Effector memory CD4-positive, alpha-beta T cell (primary cell): Measurements from ENCODE around the gene CYLD.

Experiments used
- DNase-seq, 3 donors: peaks; one replicate each; pipeline ENCODE4 v3.0.0-alpha.2; 2020
- H3K27ac ChIP-seq: 2 replicates; pipeline ENCODE4 v1.7.0; 2013; ENCODE audit warnings: mild to moderate bottlenecking, low read length, moderate library complexity; ENCODE audit not compliant: insufficient read depth, poor library complexity, severe bottlenecking
- H3K27me3 ChIP-seq: replicated peaks from 2 replicates; pipeline ENCODE4 v1.7.0; 2013; ENCODE audit warnings: mild to moderate bottlenecking, low read length; ENCODE audit not compliant: insufficient read depth, control insufficient read depth, poor library complexity, severe bottlenecking
- H3K36me3 ChIP-seq: 2 replicates; pipeline ENCODE4 v1.7.0; 2013; ENCODE audit warnings: mild to moderate bottlenecking, low read length, moderate library complexity; ENCODE audit not compliant: control insufficient read depth, insufficient read depth
- H3K4me1 ChIP-seq: 2 replicates; pipeline ENCODE4 v1.7.0; 2013; ENCODE audit warnings: low read length, mild to moderate bottlenecking; ENCODE audit not compliant: control insufficient read depth, insufficient read depth, poor library complexity, severe bottlenecking
- H3K4me3 ChIP-seq: 2 replicates; pipeline ENCODE4 v1.7.0; 2013; ENCODE audit warnings: low read length, low read depth, mild to moderate bottlenecking; ENCODE audit not compliant: insufficient read depth, poor library complexity, severe bottlenecking
- H3K9me3 ChIP-seq: 2 replicates; pipeline ENCODE4 v1.7.0; 2013; ENCODE audit warnings: mild to moderate bottlenecking, low read length, moderate library complexity; ENCODE audit not compliant: control insufficient read depth

Gene CYLD

DNA sequence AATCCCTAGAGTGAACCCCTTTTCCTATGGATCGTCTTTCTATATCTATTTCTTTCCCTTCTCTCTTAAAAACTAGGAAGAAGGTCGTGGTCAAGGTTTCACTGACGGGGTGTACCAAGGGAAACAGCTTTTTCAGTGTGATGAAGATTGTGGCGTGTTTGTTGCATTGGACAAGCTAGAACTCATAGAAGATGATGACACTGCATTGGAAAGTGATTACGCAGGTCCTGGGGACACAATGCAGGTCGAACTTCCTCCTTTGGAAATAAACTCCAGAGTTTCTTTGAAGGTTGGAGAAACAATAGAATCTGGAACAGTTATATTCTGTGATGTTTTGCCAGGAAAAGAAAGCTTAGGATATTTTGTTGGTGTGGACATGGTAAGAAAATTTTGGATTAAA is 9.6 kb downstream of the CYLD start:
- no peaks in the 10 kb centered on the region for H3K27me3 ChIP-seq
- H3K4me3 ChIP-seq = no peak overlapping the region
- H3K27ac ChIP-seq = peak overlapping the region; percentile 35
- H3K9me3 ChIP-seq = no peaks in the 10 kb centered on the region
- peaks cover 51% of the 10 kb centered on the region for H3K36me3 ChIP-seq
- no peak for DNase-seq
- H3K4me1 ChIP-seq = peaks cover 50% of the 10 kb centered on the region

DNA sequence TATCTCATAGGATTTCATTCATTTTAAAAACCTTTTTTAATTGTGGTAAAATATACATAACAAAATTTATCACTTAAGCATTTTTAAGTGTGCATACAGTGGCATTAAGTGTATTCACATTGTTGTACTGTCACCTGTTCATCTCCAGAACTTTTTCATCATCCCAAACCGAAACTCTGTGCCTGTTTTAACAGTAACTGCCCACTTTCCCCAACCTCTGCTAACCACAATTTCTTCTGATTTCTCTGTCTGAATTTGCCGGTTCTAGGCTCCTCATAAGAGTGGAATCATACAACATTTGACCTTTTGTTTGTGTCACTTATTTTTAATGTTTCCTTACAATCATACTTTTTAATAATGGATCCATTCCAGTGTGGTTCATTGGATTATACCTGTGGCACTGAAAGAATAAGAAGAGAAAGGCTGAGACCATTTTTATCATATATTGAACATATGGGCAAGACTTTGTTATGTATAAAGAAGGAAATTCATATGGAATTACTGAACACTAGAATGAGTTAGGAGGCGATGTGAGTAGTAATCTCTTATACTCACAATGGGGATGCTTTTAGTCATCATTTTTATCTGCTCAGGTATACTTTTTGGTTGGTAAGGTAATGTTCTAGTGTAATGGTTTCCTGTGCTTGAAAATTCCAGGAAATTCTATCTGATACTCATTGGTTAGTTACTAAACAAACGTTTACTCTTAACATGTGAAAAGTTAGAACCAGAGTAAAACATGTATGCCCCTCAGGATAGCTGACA is 10.8 kb downstream of the CYLD start:
- H3K27ac ChIP-seq = no peak overlapping the region
- H3K4me3 ChIP-seq = no peak overlapping the region
- H3K9me3 ChIP-seq = no peaks in the 10 kb centered on the region
- H3K4me1 ChIP-seq = peaks cover 54% of the 10 kb centered on the region
- peaks cover 60% of the 10 kb centered on the region for H3K36me3 ChIP-seq
- DNase-seq = no peak
- no peaks in the 10 kb centered on the region for H3K27me3 ChIP-seq

- H3K27me3 ChIP-seq = no peaks in the 10 kb centered on the region
- no peak overlapping the region for H3K27ac ChIP-seq
- H3K36me3 ChIP-seq = peaks cover 75% of the 10 kb centered on the region
- H3K4me1 ChIP-seq = peaks cover 43% of the 10 kb centered on the region
- no peak for DNase-seq
- H3K9me3 ChIP-seq = no peaks in the 10 kb centered on the region
- no peak overlapping the region for H3K4me3 ChIP-seq
Measured at GRCh38 chr16:50756473-50756872, 14.6 kb downstream of the CYLD start.

GRCh38 chr16:50761267-50761666 is 19.4 kb downstream of the CYLD start:
- DNase-seq = no peak
- Histone ChIP-seq H3K4me1 (peaks cover 45% of the 10 kb centered on the region), H3K9me3 (no peaks in the 10 kb centered on the region), H3K27ac (no peak overlapping the region), H3K4me3 (no peak overlapping the region), H3K27me3 (no peaks in the 10 kb centered on the region), H3K36me3 (peaks cover 63% of the 10 kb centered on the region)

GRCh38 chr16:50762241-50762640 is 20.4 kb downstream of the CYLD start:
- Histone ChIP-seq H3K27me3 (no peaks in the 10 kb centered on the region), H3K27ac (no peak overlapping the region), H3K4me3 (no peak overlapping the region), H3K36me3 (peaks cover 58% of the 10 kb centered on the region), H3K4me1 (peaks cover 40% of the 10 kb centered on the region), H3K9me3 (no peaks in the 10 kb centered on the region)
- DNase-seq = no peak

- H3K4me1 ChIP-seq = peaks cover 37% of the 10 kb centered on the region
- H3K27me3 ChIP-seq = no peaks in the 10 kb centered on the region
- no peaks in the 10 kb centered on the region for H3K9me3 ChIP-seq
- no peak for DNase-seq
- no peak overlapping the region for H3K27ac ChIP-seq
- H3K36me3 ChIP-seq = peaks cover 49% of the 10 kb centered on the region
- no peak overlapping the region for H3K4me3 ChIP-seq
Measured at GRCh38 chr16:50763211-50763610, 21.3 kb downstream of the CYLD start.

- no peak overlapping the region for H3K4me3 ChIP-seq
- peaks cover 42% of the 10 kb centered on the region for H3K36me3 ChIP-seq
- H3K4me1 ChIP-seq = peaks cover 34% of the 10 kb centered on the region
- no peak for DNase-seq
- no peak overlapping the region for H3K27ac ChIP-seq
- no peaks in the 10 kb centered on the region for H3K27me3 ChIP-seq
- no peaks in the 10 kb centered on the region for H3K9me3 ChIP-seq
Measured at GRCh38 chr16:50765260-50765659, 23.4 kb downstream of the CYLD start.

DNA sequence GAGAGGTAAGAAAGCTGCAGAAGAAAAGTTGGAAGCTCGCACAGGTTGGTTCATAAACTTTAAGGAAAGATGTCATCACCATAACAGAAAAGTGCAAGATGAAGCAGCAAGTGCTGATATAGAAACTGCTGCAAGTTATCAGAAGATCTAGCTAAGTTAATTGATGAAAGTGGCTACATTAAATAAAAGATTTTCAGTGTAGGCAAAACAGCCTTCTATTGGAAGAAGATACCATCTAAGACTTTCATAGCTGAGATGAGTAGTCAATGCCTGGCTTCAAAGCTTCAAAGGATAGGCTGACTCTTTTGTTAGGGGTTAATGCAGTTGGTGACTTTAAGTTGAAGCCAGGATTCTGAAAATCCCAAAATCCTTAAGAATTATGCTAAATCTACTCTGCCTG is 24.0 kb downstream of the CYLD start:
- Histone ChIP-seq H3K4me1 (peaks cover 31% of the 10 kb centered on the region), H3K36me3 (peaks cover 42% of the 10 kb centered on the region)
- no peak for DNase-seq

DNA sequence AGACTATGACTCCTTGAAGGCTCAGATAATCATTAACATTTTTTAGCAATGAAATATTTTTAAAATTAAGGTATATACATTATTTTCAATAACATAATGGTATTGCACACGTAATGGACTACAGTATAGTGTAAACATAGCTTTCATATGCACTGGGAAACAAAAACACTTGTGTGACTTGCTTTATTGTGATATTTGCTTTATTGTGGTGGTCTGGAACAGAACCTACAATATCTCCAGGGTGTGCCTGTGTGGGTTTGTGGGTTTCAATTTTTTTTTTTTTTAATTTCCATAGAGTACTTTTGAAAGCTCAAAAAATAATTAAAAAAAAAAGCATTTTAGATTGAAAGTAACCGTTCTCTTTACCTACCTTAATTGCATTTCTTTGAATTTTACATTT is 25.3 kb downstream of the CYLD start:
- H3K4me3 ChIP-seq = no peak overlapping the region
- H3K9me3 ChIP-seq = no peaks in the 10 kb centered on the region
- H3K27ac ChIP-seq = no peak overlapping the region
- H3K27me3 ChIP-seq = no peaks in the 10 kb centered on the region
- H3K4me1 ChIP-seq = peaks cover 20% of the 10 kb centered on the region
- peaks cover 35% of the 10 kb centered on the region for H3K36me3 ChIP-seq
- DNase-seq = no peak

More for the DNA sequence above, 24.0 kb downstream of the CYLD start:
- no peak overlapping the region for H3K27ac ChIP-seq
- H3K4me3 ChIP-seq = no peak overlapping the region
- no peaks in the 10 kb centered on the region for H3K27me3 ChIP-seq
- no peaks in the 10 kb centered on the region for H3K9me3 ChIP-seq

- Histone ChIP-seq H3K4me3 (no peak overlapping the region), H3K27me3 (no peaks in the 10 kb centered on the region), H3K4me1 (peaks cover 3% of the 10 kb centered on the region), H3K36me3 (peaks cover 29% of the 10 kb centered on the region), H3K9me3 (no peaks in the 10 kb centered on the region), H3K27ac (no peak overlapping the region)
- DNase-seq = no peak
Measured at GRCh38 chr16:50771366-50771765, 29.5 kb downstream of the CYLD start.
